Stimulated activated CD8-positive, alpha-beta memory T cell treated with anti-CD3 and anti-CD28 coated beads, Interleukin-2, amount 100 ng/mL, for 1 hour (primary cell): ENCODE measurements around the gene GHDC.

Experiments used
- DNase-seq, 2 donors: peaks; one replicate each; pipeline ENCODE4 v3.0.0-alpha.2; 2020; ENCODE audit warnings: low read depth in 2 of 2

The GHDC gene

DNA sequence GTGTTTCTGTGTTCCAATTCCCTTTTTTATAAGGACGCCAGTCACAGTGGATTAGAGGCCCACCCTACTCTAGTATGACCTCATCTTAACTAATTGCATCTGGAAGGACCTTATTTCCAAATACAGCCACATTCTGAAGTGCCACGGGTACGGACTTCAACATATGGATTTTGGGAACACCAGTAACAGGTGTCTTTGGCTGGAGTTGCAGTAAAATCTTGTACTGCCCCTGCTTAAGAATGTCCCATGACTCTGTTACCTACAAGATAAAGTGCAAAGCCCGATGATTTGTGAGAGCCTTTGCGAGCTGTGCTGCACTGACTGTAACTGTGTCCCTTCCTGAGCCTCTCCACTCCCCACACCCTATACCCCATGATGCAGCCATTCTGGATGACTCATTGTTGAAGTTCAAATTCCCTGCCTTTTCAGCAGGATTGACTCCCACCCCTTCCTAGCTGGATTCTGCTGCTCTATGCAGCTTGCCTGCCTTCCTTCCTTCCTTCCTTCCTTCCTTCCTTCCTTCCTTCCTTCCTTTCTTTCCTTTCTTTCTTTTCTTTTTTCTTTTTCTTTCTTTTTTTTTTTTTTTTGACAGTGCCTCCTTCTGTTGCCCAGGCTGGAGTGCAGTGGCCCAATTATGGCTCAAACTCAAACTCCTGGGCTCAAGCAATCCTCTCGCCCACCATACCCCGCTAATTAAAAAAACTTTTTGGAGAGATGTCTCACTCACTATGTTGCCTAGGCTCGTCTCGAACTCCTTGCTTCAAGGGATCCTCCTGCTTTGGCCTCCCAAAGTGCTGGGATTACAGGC is 11.2 kb downstream of the GHDC start:
- DNase-seq: no peak

DNA sequence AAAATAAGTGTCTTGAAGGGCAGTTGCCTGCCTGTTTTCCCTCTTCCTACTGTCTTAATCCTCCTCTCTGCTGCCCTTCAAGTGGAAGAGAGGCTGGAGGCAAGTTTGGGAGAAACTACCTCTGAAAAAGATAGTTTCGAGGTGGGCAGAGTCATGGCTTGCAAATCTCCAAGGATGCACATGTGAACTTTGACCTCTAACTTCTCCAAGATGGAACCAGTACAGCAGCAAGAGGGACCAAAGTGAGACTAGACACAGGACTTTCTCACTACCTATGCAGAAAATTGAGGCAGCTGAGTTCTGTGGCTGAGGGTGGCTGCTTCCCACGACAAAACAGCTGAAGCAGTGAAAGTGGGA is 12.5 kb downstream of the GHDC start:
- DNase-seq: no peak

- DNase-seq: peak; percentile 57 to 61
These were observed 13.1 kb downstream of the GHDC start, which contains the start of gene KCNH4 for GRCh38 chr17:42180922-42181850. Gene KCNH4 (minus strand): TSS chr17:42181142. CDS start chr17:42180945, 197 bp downstream.

DNA sequence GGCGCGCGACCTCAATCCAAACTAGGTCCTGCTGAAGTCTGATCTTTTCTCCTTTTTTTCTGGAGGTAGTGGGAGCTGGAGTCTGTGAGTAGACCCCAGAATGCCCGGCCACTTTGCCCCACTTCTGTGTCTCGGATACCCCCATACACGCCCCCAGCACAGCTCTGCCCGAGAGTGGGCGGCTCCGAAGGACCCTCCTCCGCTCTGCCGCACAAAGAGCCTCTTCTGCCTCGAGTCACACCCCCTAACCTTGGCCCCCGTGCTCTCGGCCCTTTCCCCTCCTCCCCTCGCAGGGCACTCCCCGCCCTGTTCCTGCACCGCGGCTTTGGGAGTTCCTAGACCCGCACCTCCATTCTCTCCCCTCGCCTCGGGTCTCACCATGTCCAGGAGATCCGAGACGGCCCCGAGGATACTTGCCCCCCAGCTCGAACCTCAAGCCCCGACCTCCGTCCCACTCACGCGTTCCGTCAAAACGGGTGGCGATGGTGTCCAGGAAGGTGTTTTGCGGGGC is 13.8 kb downstream of the GHDC start:
- DNase-seq: no peak

DNA sequence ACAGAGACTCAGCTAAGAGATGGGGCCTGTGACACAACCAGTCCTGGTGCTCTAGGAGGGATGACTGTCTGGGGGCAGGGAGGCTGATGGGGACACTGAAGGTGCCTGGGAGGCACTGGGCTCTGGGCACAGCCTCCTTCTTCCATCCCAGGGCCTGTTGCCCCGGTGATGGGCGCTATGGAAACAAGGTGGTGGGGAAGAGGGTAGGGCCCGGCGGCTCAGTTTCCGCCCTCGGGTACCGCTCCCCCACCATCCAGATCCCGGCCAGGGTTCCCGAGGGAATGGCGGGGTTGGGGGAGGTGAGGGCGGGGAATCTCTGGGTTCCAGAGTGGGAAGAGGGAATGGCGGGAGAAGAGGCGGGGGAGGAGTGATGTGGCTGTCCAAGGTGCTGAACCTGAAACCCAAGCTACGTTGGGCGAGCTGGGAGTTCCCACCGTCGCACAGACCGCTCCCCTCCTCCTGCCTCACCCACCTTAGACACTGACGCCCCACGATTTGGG is 14.3 kb downstream of the GHDC start:
- no peak for DNase-seq

DNA sequence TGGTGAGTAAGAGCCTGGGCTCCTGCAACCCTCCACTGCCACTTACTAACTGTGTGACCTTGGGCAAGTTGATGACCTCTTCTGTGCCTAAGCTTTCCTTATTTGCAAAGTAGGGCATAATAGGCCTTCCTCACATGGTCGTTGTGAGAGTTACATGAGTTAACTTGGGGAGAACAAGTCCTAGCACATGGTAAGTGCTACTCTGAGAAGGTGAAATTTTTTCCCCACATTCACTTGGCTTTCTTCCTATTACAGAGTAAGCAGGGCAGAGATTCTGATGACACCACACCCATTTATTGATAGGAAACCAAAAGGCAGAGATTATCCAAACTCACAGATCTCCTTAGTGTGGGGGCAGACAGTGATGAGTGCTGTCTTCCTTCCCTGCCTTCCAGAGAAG is 15.0 kb downstream of the GHDC start:
- DNase-seq: no peak

GRCh38 chr17:42178817-42179216 is 15.5 kb downstream of the GHDC start:
- no peak for DNase-seq

- no peak for DNase-seq
These were observed 16.6 kb downstream of the GHDC start for GRCh38 chr17:42177684-42178083.

DNA sequence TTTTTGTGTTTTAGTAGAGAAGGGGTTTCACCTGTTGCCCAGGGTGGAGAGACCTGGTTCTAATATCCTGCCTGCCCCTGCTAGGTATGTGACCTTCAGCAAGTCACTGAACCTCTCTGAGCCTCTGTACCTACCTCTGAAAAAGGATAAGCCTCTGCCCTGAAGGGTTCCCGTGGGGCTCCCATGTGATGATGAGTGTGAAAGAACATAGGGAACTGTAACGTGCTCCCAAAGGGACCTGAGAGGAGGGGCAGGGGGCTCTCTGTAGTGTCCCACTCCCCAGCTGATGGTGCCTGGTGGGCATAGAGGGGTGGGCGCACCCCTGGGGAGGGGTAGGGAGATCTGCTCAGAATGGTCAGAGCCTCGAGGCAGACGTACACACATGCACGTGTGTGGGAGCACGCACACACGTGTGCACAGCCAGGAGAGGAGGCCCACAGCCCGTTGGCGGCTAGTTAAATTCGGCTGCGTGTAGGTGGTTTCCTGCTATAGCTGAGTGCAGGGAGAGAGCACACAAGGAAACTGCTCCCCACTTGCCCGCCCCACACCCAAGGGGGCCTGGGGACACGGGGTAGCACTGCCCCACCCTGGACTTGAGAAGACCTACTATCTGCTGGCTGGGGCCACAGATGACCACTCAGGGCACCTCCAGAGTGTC is 20.0 kb downstream of the GHDC start:
- no peak for DNase-seq

DNA sequence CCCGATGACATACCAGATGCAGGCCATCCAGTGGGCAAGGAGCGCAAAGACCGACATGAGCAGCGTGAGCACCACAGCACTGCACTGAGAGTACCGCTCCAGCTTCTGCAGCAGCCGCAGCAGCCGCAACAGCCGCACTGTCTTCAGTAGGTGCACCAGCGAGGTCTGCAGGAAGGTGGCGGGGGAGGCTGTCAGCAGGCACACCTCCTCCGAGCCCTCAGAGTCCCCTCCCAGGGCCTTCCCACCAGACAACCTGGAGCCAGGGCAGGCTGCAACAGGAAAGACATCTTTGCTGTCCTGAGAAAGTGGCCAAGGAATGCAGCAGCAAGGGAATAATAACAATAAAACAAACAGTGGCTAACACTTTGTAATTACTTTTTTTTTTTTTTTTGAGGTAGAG is 22.5 kb downstream of the GHDC start:
- no peak for DNase-seq

- DNase-seq: no peak
These were observed 24.9 kb downstream of the GHDC start for GRCh38 chr17:42169351-42169750.

DNA sequence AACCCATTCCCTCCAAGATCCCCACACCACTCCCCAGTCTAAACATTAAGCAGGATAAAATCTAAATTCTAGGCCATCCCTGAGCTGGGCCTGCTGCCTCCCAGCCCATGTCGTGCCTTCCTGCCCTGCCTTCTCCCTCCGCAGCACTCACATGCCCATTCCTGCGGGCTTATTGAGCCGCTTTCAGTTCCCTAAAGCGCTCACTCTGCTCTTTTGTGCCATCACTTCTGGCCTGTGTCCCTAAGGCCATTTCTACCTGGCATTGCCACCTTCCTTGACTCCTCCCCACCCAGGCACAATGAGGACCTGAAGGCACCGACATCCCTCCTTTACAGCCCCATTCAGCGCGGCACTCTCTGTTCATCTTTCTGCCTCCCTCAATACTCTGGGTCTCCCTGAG is 26.5 kb downstream of the GHDC start:
- no peak for DNase-seq

- no peak for DNase-seq
These were observed 28.0 kb downstream of the GHDC start for GRCh38 chr17:42166196-42166763.

- no peak for DNase-seq
These were observed 28.5 kb downstream of the GHDC start for GRCh38 chr17:42165751-42166150.

- no peak for DNase-seq
These were observed 30.4 kb downstream of the GHDC start for GRCh38 chr17:42163696-42164407.

DNA sequence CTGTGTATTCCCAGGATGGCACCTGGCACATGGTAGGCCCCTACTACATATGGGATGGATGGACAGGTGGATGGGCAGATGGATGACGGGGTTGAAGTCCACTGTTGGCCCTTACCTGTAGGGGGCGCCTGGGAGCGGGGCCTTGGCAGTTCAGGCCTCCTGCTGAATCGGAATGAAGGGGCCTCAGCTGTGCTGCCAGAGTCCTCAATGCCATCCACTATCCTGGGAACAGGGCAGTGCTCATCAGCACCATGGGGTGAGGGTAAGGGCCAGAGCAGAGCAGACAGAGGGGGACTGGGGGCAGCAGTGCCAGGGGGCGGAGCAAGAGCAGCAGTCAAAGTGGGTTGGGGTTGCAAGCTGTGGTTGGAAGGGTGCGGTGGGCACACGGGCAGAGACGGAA is 31.2 kb downstream of the GHDC start:
- no peak for DNase-seq

GRCh38 chr17:42160531-42160910 is 33.8 kb downstream of the GHDC start:
- no peak for DNase-seq

- no peak for DNase-seq
These were observed 34.3 kb downstream of the GHDC start for GRCh38 chr17:42159796-42160530.

- no peak for DNase-seq
These were observed 38.7 kb downstream of the GHDC start for GRCh38 chr17:42155614-42156045.
